ENCODE results near the gene KLHL22. TPM values are rescaled to one million over a fixed set of nuclear protein-coding genes. Genes with fewer than 3 reads are reported as not detected.

KLHL22 gene
- total and polyA plus RNA-seq, 2 of the 8 experiments (the other 6 are each of a cell fraction or from before 2014, with no cell fraction given) = 9.4 to 16.2 TPM

DNA sequence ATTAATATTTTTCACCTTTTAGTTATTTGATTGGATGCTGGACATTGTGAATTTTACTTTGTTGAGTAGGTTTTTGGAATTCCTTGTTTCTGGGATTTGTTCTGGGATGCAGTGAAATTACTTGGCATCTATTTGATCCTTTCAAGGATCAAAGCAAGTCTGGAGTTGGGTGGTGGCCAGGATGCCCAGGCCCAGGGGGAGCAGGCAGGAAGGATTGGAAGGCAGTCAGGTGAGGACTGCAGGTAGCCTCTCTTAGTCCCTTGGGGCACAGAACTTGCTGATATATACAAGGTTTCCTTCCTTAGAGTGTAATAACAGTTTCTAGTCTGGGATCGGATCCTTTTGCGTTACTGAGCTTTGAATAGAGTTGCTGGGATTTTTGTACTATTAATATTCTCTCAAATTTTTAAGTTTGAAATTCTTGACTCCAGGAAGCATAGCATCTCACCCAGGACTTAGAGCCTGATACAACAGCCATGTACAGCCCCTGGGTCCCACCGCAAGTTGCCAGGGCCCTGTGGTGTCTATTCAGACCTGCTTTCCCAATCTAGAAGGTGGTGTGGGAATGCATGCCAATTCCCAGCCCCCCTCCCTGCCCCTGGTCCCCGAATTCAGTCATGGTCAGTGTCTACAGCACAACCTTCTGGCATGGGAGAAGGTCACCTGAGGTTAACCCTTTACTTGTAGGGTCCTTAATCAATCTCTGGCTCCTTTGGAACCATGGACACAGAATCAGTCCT, 95.6 kb downstream of the KLHL22 start (continued):
- TF ChIP-seq, protein P1, sequence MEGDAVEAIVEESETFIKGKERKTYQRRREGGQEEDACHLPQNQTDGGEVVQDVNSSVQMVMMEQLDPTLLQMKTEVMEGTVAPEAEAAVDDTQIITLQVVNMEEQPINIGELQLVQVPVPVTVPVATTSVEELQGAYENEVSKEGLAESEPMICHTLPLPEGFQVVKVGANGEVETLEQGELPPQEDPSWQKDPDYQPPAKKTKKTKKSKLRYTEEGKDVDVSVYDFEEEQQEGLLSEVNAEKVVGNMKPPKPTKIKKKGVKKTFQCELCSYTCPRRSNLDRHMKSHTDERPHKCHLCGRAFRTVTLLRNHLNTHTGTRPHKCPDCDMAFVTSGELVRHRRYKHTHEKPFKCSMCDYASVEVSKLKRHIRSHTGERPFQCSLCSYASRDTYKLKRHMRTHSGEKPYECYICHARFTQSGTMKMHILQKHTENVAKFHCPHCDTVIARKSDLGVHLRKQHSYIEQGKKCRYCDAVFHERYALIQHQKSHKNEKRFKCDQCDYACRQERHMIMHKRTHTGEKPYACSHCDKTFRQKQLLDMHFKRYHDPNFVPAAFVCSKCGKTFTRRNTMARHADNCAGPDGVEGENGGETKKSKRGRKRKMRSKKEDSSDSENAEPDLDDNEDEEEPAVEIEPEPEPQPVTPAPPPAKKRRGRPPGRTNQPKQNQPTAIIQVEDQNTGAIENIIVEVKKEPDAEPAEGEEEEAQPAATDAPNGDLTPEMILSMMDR (IDR thresholded peaks at IDR 0.05; ENCODE audit: control extremely low read depth in 1 of 3, insufficient read depth in 1 of 3, low read depth in 1 of 3, low read length in 3 of 3) = no peak

All from H1 (cell line).